GM12878 (cell line): ENCODE measurements around the gene COPG2. TPM values are rescaled to one million over a fixed set of nuclear protein-coding genes. Genes with fewer than 3 reads are reported as not detected.

Experiments used
- ATAC-seq: fragments of 200-7000 bp; cut with Tn5 transposase; 3 replicates; pipeline ENCODE4 v1.9.1; 2020; ENCODE audit warnings: mild to moderate bottlenecking, moderate library complexity
- BruUV-seq: library from RNA; stranded (reverse); fragments of 400-500 nt; replicated peaks from 2 replicates; lab custom pipeline; 2021; lab: Mats Ljungman, UMichigan
- CTCF ChIA-PET: fragments of 300-600 bp; sonication (Branson Sonifier 250); formaldehyde crosslinking; extraction: SDS; loops from one replicate; lab custom pipeline; 2021; ENCODE audit warnings: inconsistent platforms; lab: Yijun Ruan, JAX
- POLR2A ChIA-PET: fragments of 350-600 bp; formaldehyde crosslinking; extraction: SDS; loops from one replicate; lab custom pipeline; 2021; ENCODE audit warnings: inconsistent platforms; lab: Charles Lee
- RAD21 ChIA-PET: fragments of 300-600 bp; sonication (Branson Sonifier 250); formaldehyde crosslinking; loops from one replicate; lab custom pipeline; 2023; ENCODE audit warnings: antibody characterized with exemption; ENCODE audit not compliant: unreplicated experiment; lab: Charles Lee
- SMC1A ChIA-PET: fragments of 300-600 bp; sonication (Branson Sonifier 250); formaldehyde crosslinking; loops from one replicate; lab custom pipeline; 2023; ENCODE audit not compliant: unreplicated experiment, uncharacterized antibody; lab: Charles Lee
- DNase-seq: peaks from one replicate; pipeline ENCODE4 v3.0.0-alpha.2; 2011; ENCODE audit warnings: low read depth, low spot score
- FAIRE-seq: peaks from 3 replicates; lab custom pipeline; 2011; peaks lifted over from hg19 to GRCh38; lab: Jason Lieb, UNC
- H2AFZ ChIP-seq: 2 replicates; pipeline ENCODE4 v1.6.0; 2011; ENCODE audit warnings: low read depth, low read length, control low read depth; ENCODE audit not compliant: control insufficient read depth
- H3K27ac ChIP-seq: 2 replicates; pipeline ENCODE4 v1.5.1; 2011; ENCODE audit warnings: control low read depth; ENCODE audit not compliant: control insufficient read depth, insufficient read depth
- H3K27me3 ChIP-seq, 2 experiments: replicated peaks in 1 of 2; 2 replicates each; pipeline versions ENCODE4 v1.6.0 to v1.6.1; 2011; ENCODE audit warnings: low read length in 1 of 2; ENCODE audit not compliant: control insufficient read depth in 2 of 2, insufficient read depth in 2 of 2
- H3K36me3 ChIP-seq, 2 experiments: 2 replicates each; pipeline ENCODE4 v1.5.1; 2011; ENCODE audit warnings: low read length in 1 of 2; ENCODE audit not compliant: control insufficient read depth in 2 of 2, insufficient read depth in 2 of 2
- H3K4me1 ChIP-seq: 2 replicates; pipeline ENCODE4 v1.6.1; 2011; ENCODE audit warnings: mild to moderate bottlenecking, low read length, moderate library complexity, mixed read lengths; ENCODE audit not compliant: control insufficient read depth, insufficient read depth
- H3K4me2 ChIP-seq: 2 replicates; pipeline ENCODE4 v1.6.0; 2011; ENCODE audit warnings: control low read depth; ENCODE audit not compliant: control insufficient read depth, insufficient read depth
- H3K4me3 ChIP-seq: fragments of 200-600 bp; sonication (generic); 2 replicates; pipeline ENCODE4 v1.5.1; 2016
- H3K79me2 ChIP-seq: 2 replicates; pipeline ENCODE4 v1.6.0; 2011; ENCODE audit warnings: low read length; ENCODE audit not compliant: control insufficient read depth, insufficient read depth
- H3K9ac ChIP-seq: 2 replicates; pipeline ENCODE4 v1.8.0; 2011; ENCODE audit warnings: low read length, control low read depth, mixed read lengths; ENCODE audit not compliant: control insufficient read depth, insufficient read depth
- H3K9me3 ChIP-seq: replicated peaks from 3 replicates; pipeline ENCODE4 v1.5.1; 2011; ENCODE audit warnings: mild to moderate bottlenecking, low read length; ENCODE audit not compliant: control insufficient read depth, insufficient read depth
- H4K20me1 ChIP-seq: 2 replicates; pipeline ENCODE4 v1.6.0; 2011; ENCODE audit not compliant: control insufficient read depth, insufficient read depth
- FOXK2 ChIP-seq: fragments of 450-650 bp; IDR thresholded peaks from 2 replicates; pipeline ENCODE4 v1.6.1; 2017; ENCODE audit warnings: mild to moderate bottlenecking, moderate library complexity
- GATAD2B ChIP-seq: fragments of 450-650 bp; conservative IDR thresholded peaks from 2 replicates; pipeline ENCODE4 v1.6.1; 2017; ENCODE audit warnings: low read depth, mild to moderate bottlenecking, moderate library complexity
- IKZF2 ChIP-seq, 2 experiments: fragments of 450-650 bp; IDR thresholded peaks; 2 replicates each; pipeline ENCODE4 v1.6.1; 2017; ENCODE audit warnings: mild to moderate bottlenecking in 2 of 2, moderate library complexity in 2 of 2
- KAT2A ChIP-seq: conservative IDR thresholded peaks from 2 replicates; pipeline ENCODE4 v1.6.1; 2011; ENCODE audit warnings: low read depth, low read length; ENCODE audit not compliant: control insufficient read depth
- MYB ChIP-seq: fragments of 150-350 bp; IDR thresholded peaks from 2 replicates; pipeline ENCODE4 v1.6.1; 2014; ENCODE audit warnings: mild to moderate bottlenecking, low read depth, low read length, borderline replicate concordance
- MYC ChIP-seq: IDR thresholded peaks from 2 replicates; pipeline ENCODE4 v1.6.1; 2011; ENCODE audit warnings: mild to moderate bottlenecking, low read length, moderate library complexity, inconsistent platforms; ENCODE audit not compliant: insufficient read depth, insufficient replicate concordance, insufficient read length, severe bottlenecking
- PML ChIP-seq: IDR thresholded peaks from 2 replicates; pipeline ENCODE4 v1.6.1; 2012; ENCODE audit warnings: low read length, inconsistent platforms
- RELB ChIP-seq: fragments of 450-650 bp; IDR thresholded peaks from 2 replicates; pipeline ENCODE4 v1.6.1; 2017; ENCODE audit warnings: low read depth, mild to moderate bottlenecking, moderate library complexity
- RUNX3 ChIP-seq: IDR thresholded peaks from 2 replicates; pipeline ENCODE4 v1.6.1; 2012; ENCODE audit warnings: low read length, inconsistent platforms
- SIX5 ChIP-seq: IDR thresholded peaks from 2 replicates; pipeline ENCODE4 v1.6.1; 2011; ENCODE audit warnings: mild to moderate bottlenecking, low read depth, low read length, moderate library complexity; ENCODE audit not compliant: severe bottlenecking
- SMAD5 ChIP-seq: IDR thresholded peaks from 2 replicates; pipeline ENCODE4 v1.6.1; 2016; ENCODE audit warnings: antibody characterized with exemption, low read depth
- SREBF2 ChIP-seq: IDR thresholded peaks from 2 replicates; pipeline ENCODE4 v1.6.1; 2012; ENCODE audit warnings: mild to moderate bottlenecking, low read length
- TBL1XR1 ChIP-seq: IDR thresholded peaks from 2 replicates; pipeline ENCODE4 v1.6.1; 2012; ENCODE audit warnings: low read depth, low read length, improper control_type of control experiment
- YBX1 ChIP-seq: fragments of 450-650 bp; IDR thresholded peaks from 2 replicates; pipeline ENCODE4 v1.6.1; 2016; ENCODE audit warnings: antibody characterized with exemption
- ZNF207 ChIP-seq: fragments of 450-650 bp; IDR thresholded peaks from 2 replicates; pipeline ENCODE4 v1.6.1; 2014; ENCODE audit warnings: antibody characterized with exemption, mild to moderate bottlenecking, borderline replicate concordance
- ZZZ3 ChIP-seq: IDR thresholded peaks from 2 replicates; pipeline ENCODE4 v1.6.1; 2011; ENCODE audit warnings: low read depth; ENCODE audit not compliant: control insufficient read depth, insufficient read length
- WGBS: methylation state at CpG from one replicate; pipeline ENCODE4 v1.1.6; 2016; ENCODE audit warnings: low lambda C conversion rate; ENCODE audit not compliant: insufficient replicate concordance, insufficient coverage; ENCODE audit errors: missing lambda C conversion rate; 5-methylcytosine and 5-hydroxymethylcytosine counted together
- in situ Hi-C: fragments of 300-500 bp; cut with MboI; formaldehyde crosslinking; loops from 9 replicates; pipeline ENCODE4 v1.14.3; 2018; ENCODE audit warnings: mixed read lengths
- intact Hi-C: fragments of 100-400 bp; cut with micrococcal nuclease; formaldehyde crosslinking; loops from one replicate; pipeline ENCODE4 v1.14.2; 2022; ENCODE audit not compliant: unreplicated experiment
- polyA plus RNA-seq, 11 experiments: library from polyadenylated mRNA; depleted of rRNA in 4 of 11; unstranded in 6 of 11; stranded (reverse) in 5 of 11; fragments of >200 nt; fragmentation: Nextera tagmentation in 4 of 11; fragmentation: Illumina TruSeq in 1 of 11; extraction: Ambion mirVana in 4 of 11; extraction: Trizol in 1 of 11; gene quantifications; 1 replicate in 1 of 11; 2 replicates in 10 of 11; pipeline versions ENCODE4 v1.2.1 to v1.2.3, GENCODE V29; 2011 to 2016; ENCODE audit warnings: inconsistent platforms in 2 of 11, missing spikeins in 2 of 11, low read depth in 1 of 11
- total RNA-seq, 4 experiments: library from RNA; depleted of rRNA in 3 of 4; stranded (reverse); fragments of >200 nt in 3 of 4; fragmentation: Illumina TruSeq in 1 of 4; extraction: Trizol in 1 of 4; gene quantifications; 2 replicates each; pipeline versions ENCODE4 v1.2.1 to v1.2.3, GENCODE V29; 2013 to 2021
- TF ChIP-seq, protein P1 (sequence below): fragments of 450-650 bp; IDR thresholded peaks from 2 replicates; pipeline ENCODE4 v1.6.1; 2017; ENCODE audit warnings: mild to moderate bottlenecking, moderate library complexity
- TF ChIP-seq, protein P2 (sequence below): fragments of 450-650 bp; IDR thresholded peaks from 2 replicates; pipeline ENCODE4 v1.6.1; 2017; ENCODE audit warnings: antibody characterized with exemption, mild to moderate bottlenecking, moderate library complexity

COPG2 gene
- total and polyA plus RNA-seq, 10 of the 15 experiments (the other 5 are each of a cell fraction or from before 2014, with no cell fraction given), result 3.4 to 37.8 (median 16.7) TPM

DNA sequence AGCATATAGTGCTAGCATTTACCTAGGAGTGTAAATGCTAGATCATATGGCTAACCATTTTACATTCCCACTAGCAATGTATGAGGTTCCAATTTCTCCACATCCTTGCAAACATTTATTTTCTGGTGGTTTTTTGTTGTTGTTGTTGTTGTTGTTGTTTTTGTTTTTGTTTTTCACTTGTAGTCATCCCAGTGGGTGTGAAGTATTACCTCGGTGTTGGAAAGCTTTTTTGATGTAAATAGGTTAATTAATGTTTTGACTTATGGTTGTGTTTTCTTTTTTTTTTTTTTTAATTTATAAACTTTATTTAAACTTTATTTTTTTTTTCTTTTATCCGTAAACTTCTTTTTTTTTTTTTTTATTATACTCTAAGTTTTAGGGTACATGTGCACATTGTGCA lies 33.1 kb upstream of the COPG2 start:
- ChIA-PET CTCF (interaction anchor here (0.7 kb wide), 1 partner anchor 632 kb away, joined by 3 read pairs; no protein-coding TSS in a partner anchor), POLR2A (no interaction called here), SMC1A (interaction anchor here (1.0 kb wide), 1 partner anchor 458 kb away, joined by 3 read pairs; no protein-coding TSS in a partner anchor), RAD21 (no interaction called here)
- Histone ChIP-seq H3K36me3 (no peaks in the 10 kb centered on the region), H2AFZ (no peak overlapping the region), H3K4me2 (no peak overlapping the region), H3K79me2 (no peaks in the 10 kb centered on the region), H3K9me3 (no peaks in the 10 kb centered on the region; the same call in 2 of the 3 replicates), H3K4me1 (no peaks in the 10 kb centered on the region), H3K27ac (no peak overlapping the region), H3K27me3 (no peaks in the 10 kb centered on the region), H4K20me1 (no peaks in the 10 kb centered on the region), H3K9ac (no peak overlapping the region), H3K4me3 (no peak overlapping the region)
- no peak for FAIRE-seq
- no TSS peak for BruUV-seq
- intact Hi-C loops, result no loop called here
- ATAC-seq, result no peak
- DNase-seq, result no peak
- 95% methylated on average over 1 of the region's 2 CpGs for WGBS
- in situ Hi-C loops, result no loop called here
- TF ChIP-seq RELB, result no peak
- no peak for TF ChIP-seq MYC
- TF ChIP-seq YBX1, result no peak
- no peak for TF ChIP-seq MYB
- no peak for TF ChIP-seq SIX5
- no peak for TF ChIP-seq ZZZ3
- TF ChIP-seq TBL1XR1, result no peak
- no peak for TF ChIP-seq KAT2A
- TF ChIP-seq FOXK2, result no peak
- TF ChIP-seq RUNX3, result no peak
- TF ChIP-seq SREBF2, result no peak
- no peak for TF ChIP-seq ZNF207
- no peak for TF ChIP-seq PML
- no peak for TF ChIP-seq SMAD5
- TF ChIP-seq, protein P1, sequence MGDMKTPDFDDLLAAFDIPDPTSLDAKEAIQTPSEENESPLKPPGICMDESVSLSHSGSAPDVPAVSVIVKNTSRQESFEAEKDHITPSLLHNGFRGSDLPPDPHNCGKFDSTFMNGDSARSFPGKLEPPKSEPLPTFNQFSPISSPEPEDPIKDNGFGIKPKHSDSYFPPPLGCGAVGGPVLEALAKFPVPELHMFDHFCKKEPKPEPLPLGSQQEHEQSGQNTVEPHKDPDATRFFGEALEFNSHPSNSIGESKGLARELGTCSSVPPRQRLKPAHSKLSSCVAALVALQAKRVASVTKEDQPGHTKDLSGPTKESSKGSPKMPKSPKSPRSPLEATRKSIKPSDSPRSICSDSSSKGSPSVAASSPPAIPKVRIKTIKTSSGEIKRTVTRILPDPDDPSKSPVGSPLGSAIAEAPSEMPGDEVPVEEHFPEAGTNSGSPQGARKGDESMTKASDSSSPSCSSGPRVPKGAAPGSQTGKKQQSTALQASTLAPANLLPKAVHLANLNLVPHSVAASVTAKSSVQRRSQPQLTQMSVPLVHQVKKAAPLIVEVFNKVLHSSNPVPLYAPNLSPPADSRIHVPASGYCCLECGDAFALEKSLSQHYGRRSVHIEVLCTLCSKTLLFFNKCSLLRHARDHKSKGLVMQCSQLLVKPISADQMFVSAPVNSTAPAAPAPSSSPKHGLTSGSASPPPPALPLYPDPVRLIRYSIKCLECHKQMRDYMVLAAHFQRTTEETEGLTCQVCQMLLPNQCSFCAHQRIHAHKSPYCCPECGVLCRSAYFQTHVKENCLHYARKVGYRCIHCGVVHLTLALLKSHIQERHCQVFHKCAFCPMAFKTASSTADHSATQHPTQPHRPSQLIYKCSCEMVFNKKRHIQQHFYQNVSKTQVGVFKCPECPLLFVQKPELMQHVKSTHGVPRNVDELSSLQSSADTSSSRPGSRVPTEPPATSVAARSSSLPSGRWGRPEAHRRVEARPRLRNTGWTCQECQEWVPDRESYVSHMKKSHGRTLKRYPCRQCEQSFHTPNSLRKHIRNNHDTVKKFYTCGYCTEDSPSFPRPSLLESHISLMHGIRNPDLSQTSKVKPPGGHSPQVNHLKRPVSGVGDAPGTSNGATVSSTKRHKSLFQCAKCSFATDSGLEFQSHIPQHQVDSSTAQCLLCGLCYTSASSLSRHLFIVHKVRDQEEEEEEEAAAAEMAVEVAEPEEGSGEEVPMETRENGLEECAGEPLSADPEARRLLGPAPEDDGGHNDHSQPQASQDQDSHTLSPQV, result no peak
- TF ChIP-seq, protein P2, sequence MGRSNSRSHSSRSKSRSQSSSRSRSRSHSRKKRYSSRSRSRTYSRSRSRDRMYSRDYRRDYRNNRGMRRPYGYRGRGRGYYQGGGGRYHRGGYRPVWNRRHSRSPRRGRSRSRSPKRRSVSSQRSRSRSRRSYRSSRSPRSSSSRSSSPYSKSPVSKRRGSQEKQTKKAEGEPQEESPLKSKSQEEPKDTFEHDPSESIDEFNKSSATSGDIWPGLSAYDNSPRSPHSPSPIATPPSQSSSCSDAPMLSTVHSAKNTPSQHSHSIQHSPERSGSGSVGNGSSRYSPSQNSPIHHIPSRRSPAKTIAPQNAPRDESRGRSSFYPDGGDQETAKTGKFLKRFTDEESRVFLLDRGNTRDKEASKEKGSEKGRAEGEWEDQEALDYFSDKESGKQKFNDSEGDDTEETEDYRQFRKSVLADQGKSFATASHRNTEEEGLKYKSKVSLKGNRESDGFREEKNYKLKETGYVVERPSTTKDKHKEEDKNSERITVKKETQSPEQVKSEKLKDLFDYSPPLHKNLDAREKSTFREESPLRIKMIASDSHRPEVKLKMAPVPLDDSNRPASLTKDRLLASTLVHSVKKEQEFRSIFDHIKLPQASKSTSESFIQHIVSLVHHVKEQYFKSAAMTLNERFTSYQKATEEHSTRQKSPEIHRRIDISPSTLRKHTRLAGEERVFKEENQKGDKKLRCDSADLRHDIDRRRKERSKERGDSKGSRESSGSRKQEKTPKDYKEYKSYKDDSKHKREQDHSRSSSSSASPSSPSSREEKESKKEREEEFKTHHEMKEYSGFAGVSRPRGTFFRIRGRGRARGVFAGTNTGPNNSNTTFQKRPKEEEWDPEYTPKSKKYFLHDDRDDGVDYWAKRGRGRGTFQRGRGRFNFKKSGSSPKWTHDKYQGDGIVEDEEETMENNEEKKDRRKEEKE, result no peak
- no peak for TF ChIP-seq IKZF2 (IDR thresholded peaks at IDR 0.05)
- no peak for TF ChIP-seq GATAD2B
